Psoas muscle (tissue), 8 donors: ENCODE results near the gene FXN. TPM values are rescaled to one million over a fixed set of nuclear protein-coding genes. Genes with fewer than 3 reads are reported as not detected.
"Not testable (repeated sequence)": the region's sequence is repeated elsewhere in the genome, so short reads cannot be mapped to it uniquely, and the experiment has no call there.

ENCODE experiments used
- ATAC-seq, 4 donors: fragments of 200-7000 bp; cut with Tn5 transposase; one replicate each; pipeline ENCODE4 v1.9.1; 2020; ENCODE audit warnings: moderate library complexity in 3 of 4, mild to moderate bottlenecking in 2 of 4
- DNase-seq, 2 donors: peaks; one replicate each; pipeline ENCODE4 v3.0.0-alpha.2; 2020
- H3K27ac ChIP-seq: fragments of 200-600 bp; one replicate; pipeline ENCODE4 v1.8.0; 2022
- H3K27me3 ChIP-seq, 3 donors: fragments of 200-600 bp in 1 of 3; one replicate each; pipeline versions ENCODE4 v1.6.1 to v1.8.0; 2013 to 2022; ENCODE audit warnings: low read length in 2 of 3, mild to moderate bottlenecking in 2 of 3, moderate library complexity in 1 of 3; ENCODE audit not compliant: insufficient read depth in 3 of 3
- H3K36me3 ChIP-seq, 2 donors: fragments of 200-600 bp in 1 of 2; one replicate each; pipeline versions ENCODE4 v1.6.1 to v1.8.0; 2013 to 2022; ENCODE audit warnings: low read depth in 1 of 2, mild to moderate bottlenecking in 1 of 2, moderate library complexity in 1 of 2; ENCODE audit not compliant: insufficient read depth in 1 of 2
- H3K4me1 ChIP-seq: fragments of 200-600 bp; one replicate; pipeline ENCODE4 v1.8.0; 2022
- H3K4me3 ChIP-seq: fragments of 200-600 bp; one replicate; pipeline ENCODE4 v1.8.0; 2022; ENCODE audit warnings: mild to moderate bottlenecking
- H3K9me3 ChIP-seq: fragments of 200-600 bp; one replicate; pipeline ENCODE4 v1.8.0; 2022
- CTCF ChIP-seq: fragments of 200-600 bp; IDR thresholded peaks from one replicate; pipeline ENCODE4 v1.8.0; 2022; ENCODE audit warnings: antibody characterized with exemption
- WGBS, 3 donors: extraction: QIAGEN DNeasy Blood & Tissue Kit; methylation state at CpG; one replicate each; pipeline versions ENCODE4 v1.1.6 to v1.1.7; 2013; 5-methylcytosine and 5-hydroxymethylcytosine counted together
- intact Hi-C, 2 donors: fragments of 100-400 bp; cut with DNase I; formaldehyde crosslinking; loops; one replicate each; pipeline versions ENCODE4 v1.11.0 to v1.14.2; 2022
- polyA plus RNA-seq, 3 donors: library from polyadenylated mRNA; stranded (reverse); fragments of 200-250 nt; gene quantifications; one replicate each; pipeline ENCODE4 v1.2.3, GENCODE V29; 2013
- total RNA-seq, 4 donors: library from RNA; stranded (reverse); fragmentation: NEBNext Ultra II Directional in 2 of 4; extraction: Animal tissue kit (Norgen Biotek cat#: 25700) in 2 of 4; gene quantifications; one replicate each; pipeline versions ENCODE4 v1.2.1 to v1.2.4, GENCODE V29; 2021 to 2023
- donor health status: healthy with polysubstance abuse.
- donor health status: DM: no; HTN: no; CAD: no; lungs with moderate emphysema.
- donor health status: Bipolar disorder and iron deficiency.
- donor health status: healthy.
- donor health status: DM: yes; HTN: yes; CAD: no.
- donor health status: DM: no; HTN: no; CAD: no.
- donor health status: DM: no; HTN: no; CAD: no.
- donor health status: DM: yes; HTN: yes; CAD: no.

FXN gene
- total and polyA plus RNA-seq, 7 donors = 10.4 to 25.0 (median 19.0) TPM

- ATAC-seq (no peak), DNase-seq (no peak)
- 72 to 89% (median 84%) methylated on average over 4 of the region's 4 CpGs for WGBS, 3 donors
- Histone ChIP-seq H3K27ac (no peak overlapping the region), H3K9me3 (no peaks in the 10 kb centered on the region), H3K4me1 (no peaks in the 10 kb centered on the region), H3K27me3 (no peaks in the 10 kb centered on the region), H3K4me3 (no peak overlapping the region), H3K36me3 (no peaks in the 10 kb centered on the region)
- intact Hi-C loops = no loop called here
- TF ChIP-seq CTCF = no peak
Observed at GRCh38 chr9:69109152-69109551, 73.6 kb downstream of the FXN start.

- DNase-seq, H3K27ac ChIP-seq, H3K4me3 ChIP-seq, H3K9me3 ChIP-seq, H3K27me3 ChIP-seq, ATAC-seq, H3K4me1 ChIP-seq, intact Hi-C loops, H3K36me3 ChIP-seq: not testable (repeated sequence)
- 95 to 96% (median 96%) methylated on average over 15 to 17 of the region's 17 CpGs for WGBS, 3 donors
Observed at GRCh38 chr9:69112646-69113045, 77.1 kb downstream of the FXN start.

GRCh38 chr9:69115621-69116020 lies 80.1 kb downstream of the FXN start:
- ATAC-seq (no peak), DNase-seq (no peak)
- H3K4me1 ChIP-seq = no peaks in the 10 kb centered on the region
- H3K36me3 ChIP-seq = no peaks in the 10 kb centered on the region
- intact Hi-C loops = loop anchor here in 1 of 2 donors (5.0 kb wide), 1 partner anchor 72 kb away; no protein-coding TSS in a partner anchor
- no peak for TF ChIP-seq CTCF
- no peaks in the 10 kb centered on the region for H3K9me3 ChIP-seq
- no peak overlapping the region for H3K4me3 ChIP-seq
- 81 to 90% (median 81%) methylated on average over 1 of the region's 1 CpG for WGBS, 3 donors
- H3K27ac ChIP-seq = no peak overlapping the region
- no peaks in the 10 kb centered on the region for H3K27me3 ChIP-seq

- intact Hi-C loops = loop anchor here in 1 of 2 donors (5.0 kb wide), 1 partner anchor 69 kb away; no protein-coding TSS in a partner anchor
- no peak for TF ChIP-seq CTCF
- no peak overlapping the region for H3K27ac ChIP-seq
- no peaks in the 10 kb centered on the region for H3K27me3 ChIP-seq
- no peaks in the 10 kb centered on the region for H3K4me1 ChIP-seq
- 85 to 92% (median 90%) methylated on average over 11 of the region's 11 CpGs for WGBS, 3 donors
- ATAC-seq = no peak
- H3K9me3 ChIP-seq = no peaks in the 10 kb centered on the region
- H3K36me3 ChIP-seq = no peaks in the 10 kb centered on the region
- H3K4me3 ChIP-seq = no peak overlapping the region
- DNase-seq = no peak
Observed at GRCh38 chr9:69118656-69119055, 83.1 kb downstream of the FXN start.

GRCh38 chr9:69120380-69121154 lies 85.0 kb downstream of the FXN start:
- Histone ChIP-seq H3K4me3 (peak overlapping the region; percentile 77), H3K9me3 (no peaks in the 10 kb centered on the region), H3K27ac (no peak overlapping the region), H3K27me3 (no peaks in the 10 kb centered on the region), H3K4me1 (no peaks in the 10 kb centered on the region), H3K36me3 (no peaks in the 10 kb centered on the region)
- intact Hi-C loops = no loop called here
- no peak for TF ChIP-seq CTCF
- WGBS, 3 donors = 57 to 66% (median 59%) methylated on average over 27 of the region's 27 CpGs
- ATAC-seq (peak in 2 of 4 donors; percentile 23 to 55), DNase-seq (no peak)
